HCT116 (cell line): ENCODE data around the gene FTO. TPM values are rescaled to one million over a fixed set of nuclear protein-coding genes. Genes with fewer than 3 reads are reported as not detected.

ENCODE experiments used
- ATAC-seq: fragments of 200-7000 bp; cut with Tn5 transposase; 2 replicates; pipeline ENCODE4 v1.9.1; 2020; ENCODE audit warnings: mild to moderate bottlenecking, moderate library complexity
- BruUV-seq: library from RNA; stranded (reverse); fragments of 400-500 nt; replicated peaks from 2 replicates; lab custom pipeline; 2021; lab: Mats Ljungman, UMichigan
- CTCF ChIA-PET: fragments of 300-600 bp; sonication (Branson Sonifier 250); formaldehyde crosslinking; loops from one replicate; lab custom pipeline; 2021; ENCODE audit warnings: antibody characterized with exemption; lab: Charles Lee
- POLR2A ChIA-PET: fragments of 300-600, 350-600 bp; sonication (Branson Sonifier 250); formaldehyde crosslinking; loops from one replicate; lab custom pipeline; 2021; ENCODE audit warnings: antibody characterized with exemption; lab: Charles Lee
- RAD21 ChIA-PET, 2 experiments: fragments of 300-600 bp; sonication (Branson Sonifier 250); formaldehyde crosslinking; loops; one replicate each; lab custom pipeline; 2023; ENCODE audit warnings: low total read pairs in 2 of 2; ENCODE audit not compliant: uncharacterized antibody in 2 of 2, unreplicated experiment in 2 of 2, low non-redundant PET in 1 of 2; lab: Charles Lee
- DNase-seq: peaks from one replicate; pipeline ENCODE4 v3.0.0-alpha.2; 2010; ENCODE audit warnings: low read depth, low spot score
- H2AFZ ChIP-seq: fragments of 200-600 bp; shearing (Covaris generic), sonication (generic); 2 replicates; pipeline ENCODE4 v1.6.1; 2017; ENCODE audit warnings: low read depth, mixed run types, mixed read lengths, antibody characterized with exemption, low read length; ENCODE audit not compliant: poor library complexity, severe bottlenecking
- H3K27ac ChIP-seq: 2 replicates; pipeline ENCODE4 v1.5.1; 2012; ENCODE audit warnings: low read depth, low read length
- H3K27me3 ChIP-seq: fragments of 200-600 bp; sonication (generic); 2 replicates; pipeline ENCODE4 v1.6.1; 2016; ENCODE audit warnings: mixed run types, low read length, mixed read lengths; ENCODE audit not compliant: insufficient read depth
- H3K36me3 ChIP-seq, 2 experiments: fragments of 200-500 bp in 1 of 2; fragments of 200-600 bp in 1 of 2; sonication (Bioruptor generic) in 1 of 2; sonication (generic) in 1 of 2; 2 replicates each; pipeline versions ENCODE4 v1.5.1 to v1.6.1; 2014 to 2016; ENCODE audit warnings: low read length in 2 of 2, inconsistent platforms in 1 of 2, mixed read lengths in 1 of 2, mixed run types in 1 of 2; ENCODE audit not compliant: insufficient read depth in 2 of 2, control insufficient read depth in 1 of 2
- H3K4me1 ChIP-seq, 2 experiments: fragments of 200-600 bp in 1 of 2; sonication (generic) in 1 of 2; 2 replicates each; pipeline versions ENCODE4 v1.5.1 to v1.6.1; 2012 to 2017; ENCODE audit warnings: low read length in 2 of 2, inconsistent platforms in 1 of 2, mild to moderate bottlenecking in 1 of 2, mixed read lengths in 1 of 2, mixed run types in 1 of 2, moderate library complexity in 1 of 2; ENCODE audit not compliant: insufficient read depth in 2 of 2, control insufficient read depth in 1 of 2
- H3K4me2 ChIP-seq: fragments of 200-600 bp; sonication (generic); 2 replicates; pipeline ENCODE4 v1.6.1; 2017; ENCODE audit warnings: mixed run types, low read length, mixed read lengths
- H3K4me3 ChIP-seq, 2 experiments: fragments of 200-600 bp in 1 of 2; sonication (generic) in 1 of 2; replicated peaks in 1 of 2; 2 replicates each; pipeline ENCODE4 v1.5.1; 2011 to 2016; ENCODE audit warnings: low read length in 2 of 2, control low read depth in 1 of 2, low read depth in 1 of 2, mild to moderate bottlenecking in 1 of 2, mixed read lengths in 1 of 2, mixed run types in 1 of 2
- H3K79me2 ChIP-seq: fragments of 200-600 bp; sonication (generic); 2 replicates; pipeline ENCODE4 v1.6.1; 2017; ENCODE audit warnings: mild to moderate bottlenecking, mixed run types, low read length, moderate library complexity, mixed read lengths; ENCODE audit not compliant: insufficient read depth
- H3K9ac ChIP-seq: fragments of 200-600 bp; sonication (generic); 2 replicates; pipeline ENCODE4 v1.6.1; 2016; ENCODE audit warnings: low read length, mixed read lengths
- H3K9me2 ChIP-seq: fragments of 200-600 bp; sonication (generic), shearing (Covaris generic); 2 replicates; pipeline ENCODE4 v1.6.1; 2017; ENCODE audit warnings: mixed run types, mild to moderate bottlenecking, moderate library complexity; ENCODE audit not compliant: insufficient read depth
- H3K9me3 ChIP-seq, 2 experiments: fragments of 200-500 bp in 1 of 2; fragments of 200-600 bp in 1 of 2; sonication (Bioruptor generic) in 1 of 2; sonication (generic) in 1 of 2; 2 replicates each; pipeline ENCODE4 v1.6.1; 2014 to 2017; ENCODE audit warnings: low read length in 2 of 2, mixed read lengths in 2 of 2, inconsistent platforms in 1 of 2, low read depth in 1 of 2, mild to moderate bottlenecking in 1 of 2, mixed run types in 1 of 2, moderate library complexity in 1 of 2; ENCODE audit not compliant: control insufficient read depth in 1 of 2, insufficient read depth in 1 of 2
- H4K20me1 ChIP-seq: fragments of 200-600 bp; sonication (generic), shearing (Covaris generic); 2 replicates; pipeline ENCODE4 v1.6.1; 2017; ENCODE audit warnings: mixed run types, mild to moderate bottlenecking, moderate library complexity; ENCODE audit not compliant: insufficient read depth
- CTCF ChIP-seq, 3 experiments: fragments of 200-600 bp in 1 of 3; sonication (generic) in 1 of 3; IDR thresholded peaks in 2 of 3; conservative IDR thresholded peaks in 1 of 3; 2 replicates each; pipeline ENCODE4 v1.5.1; 2012 to 2017; ENCODE audit warnings: low read depth in 2 of 3, low read length in 2 of 3, antibody characterized with exemption in 1 of 3, borderline replicate concordance in 1 of 3, control low read depth in 1 of 3, mild to moderate bottlenecking in 1 of 3, mixed read lengths in 1 of 3, mixed run types in 1 of 3, moderate library complexity in 1 of 3; ENCODE audit not compliant: insufficient read depth in 1 of 3
- EGR1 ChIP-seq: IDR thresholded peaks from 2 replicates; pipeline ENCODE4 v1.6.1; 2012; ENCODE audit warnings: low read depth
- EZH2 ChIP-seq: fragments of 200-600 bp; sonication (generic); IDR thresholded peaks from 2 replicates; pipeline ENCODE4 v1.6.1; 2017; ENCODE audit warnings: antibody characterized with exemption, mixed run types
- FOSL1 ChIP-seq: IDR thresholded peaks from 2 replicates; pipeline ENCODE4 v1.6.1; 2012; ENCODE audit warnings: low read depth
- JUND ChIP-seq: IDR thresholded peaks from 2 replicates; pipeline ENCODE4 v1.6.1; 2012
- MAX ChIP-seq: IDR thresholded peaks from 2 replicates; pipeline ENCODE4 v1.6.1; 2012
- POLR2AphosphoS5 ChIP-seq: IDR thresholded peaks from 2 replicates; pipeline ENCODE4 v1.6.1; 2011; ENCODE audit warnings: mild to moderate bottlenecking, low read depth, low read length, moderate library complexity
- RAD21 ChIP-seq: IDR thresholded peaks from 2 replicates; pipeline ENCODE4 v1.6.1; 2012; ENCODE audit warnings: low read depth, mild to moderate bottlenecking
- REST ChIP-seq: IDR thresholded peaks from 2 replicates; pipeline ENCODE4 v1.6.1; 2012; ENCODE audit warnings: low read depth
- SP1 ChIP-seq: IDR thresholded peaks from 2 replicates; pipeline ENCODE4 v1.6.1; 2012; ENCODE audit warnings: low read depth
- SRF ChIP-seq: IDR thresholded peaks from 2 replicates; pipeline ENCODE4 v1.6.1; 2012; ENCODE audit warnings: low read depth
- ZBTB33 ChIP-seq: IDR thresholded peaks from 2 replicates; pipeline ENCODE4 v1.6.1; 2011; ENCODE audit warnings: mild to moderate bottlenecking, low read length, moderate library complexity; ENCODE audit not compliant: insufficient replicate concordance; ENCODE audit errors: extremely low read depth
- ZFX ChIP-seq: fragments of 450-650 bp; IDR thresholded peaks from 2 replicates; pipeline ENCODE4 v1.6.1; 2017
- ZNF274 ChIP-seq: fragments of 200-500 bp; sonication (Bioruptor generic); IDR thresholded peaks from 2 replicates; pipeline ENCODE4 v1.6.1; 2014; ENCODE audit warnings: mild to moderate bottlenecking, low read depth, low read length, inconsistent platforms
- intact Hi-C: fragments of 100-400 bp; cut with micrococcal nuclease; formaldehyde crosslinking; loops from 2 replicates; pipeline ENCODE4 v1.10.0; 2022
- total RNA-seq: library from RNA; stranded (reverse); gene quantifications from one replicate; pipeline ENCODE4 v1.2.1, GENCODE V29; 2021; ENCODE audit not compliant: unreplicated experiment

The FTO gene
- total RNA-seq, 1 experiment from 2014 or later: 55.2 TPM

DNA sequence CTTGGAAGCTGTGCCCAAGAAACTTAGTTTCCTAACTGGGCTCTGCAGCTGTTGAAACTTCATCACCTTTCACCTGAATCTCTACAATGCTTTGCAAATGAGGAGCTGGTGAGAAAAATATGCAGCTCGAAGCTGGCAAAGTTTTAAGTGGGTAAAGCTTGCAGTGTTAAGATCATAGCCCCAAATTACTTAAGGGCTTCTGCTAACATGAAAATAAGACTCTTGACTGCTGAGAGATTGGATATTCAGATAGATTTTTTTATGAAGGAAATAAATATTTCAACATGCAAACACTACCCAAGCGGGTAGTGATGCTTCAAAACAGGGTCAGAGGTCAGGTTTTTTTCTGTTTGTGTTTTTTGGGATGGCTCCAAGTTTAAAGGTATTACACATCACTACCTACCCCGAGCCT lies 278.7 kb downstream of the FTO start:
- CTCF ChIA-PET: no interaction called here
- H3K27ac ChIP-seq: no peak overlapping the region
- no peak for DNase-seq
- H2AFZ ChIP-seq: no peak overlapping the region
- no peaks in the 10 kb centered on the region for H4K20me1 ChIP-seq
- H3K9me2 ChIP-seq: no peaks in the 10 kb centered on the region
- no peak overlapping the region for H3K4me2 ChIP-seq
- POLR2A ChIA-PET: no interaction called here
- H3K9ac ChIP-seq: no peak overlapping the region
- TF ChIP-seq EGR1: no peak
- no peak for TF ChIP-seq RAD21
- TF ChIP-seq FOSL1: no peak
- intact Hi-C loops: no loop called here
- H3K4me3 ChIP-seq: no peak overlapping the region
- H3K36me3 ChIP-seq: no peaks in the 10 kb centered on the region
- no peak for ATAC-seq
- no peaks in the 10 kb centered on the region for H3K4me1 ChIP-seq
- no peaks in the 10 kb centered on the region for H3K9me3 ChIP-seq
- RAD21 ChIA-PET: no interaction called here
- BruUV-seq: no TSS peak
- no peaks in the 10 kb centered on the region for H3K27me3 ChIP-seq
- no peaks in the 10 kb centered on the region for H3K79me2 ChIP-seq

- POLR2A ChIA-PET: no interaction called here
- Histone ChIP-seq H3K4me2 (no peak overlapping the region), H3K79me2 (no peaks in the 10 kb centered on the region), H4K20me1 (no peaks in the 10 kb centered on the region), H3K27me3 (no peaks in the 10 kb centered on the region), H3K4me1 (no peaks in the 10 kb centered on the region), H3K9me2 (no peaks in the 10 kb centered on the region), H3K27ac (no peak overlapping the region), H3K9me3 (no peaks in the 10 kb centered on the region), H3K4me3 (no peak overlapping the region), H2AFZ (no peak overlapping the region), H3K36me3 (no peaks in the 10 kb centered on the region), H3K9ac (no peak overlapping the region)
- intact Hi-C loops: no loop called here
- DNase-seq: no peak
- ATAC-seq: no peak
- no TSS peak for BruUV-seq
- RAD21 ChIA-PET: no interaction called here
- CTCF ChIA-PET: no interaction called here
- TF ChIP-seq SRF: no peak
- no peak for TF ChIP-seq ZBTB33
- no peak for TF ChIP-seq MAX
- no peak for TF ChIP-seq EZH2
- no peak for TF ChIP-seq JUND
- TF ChIP-seq POLR2AphosphoS5: no peak
- no peak for TF ChIP-seq CTCF (IDR thresholded peaks at IDR 0.05 in 2 of 3, conservative IDR thresholded peaks at IDR 0.05 in 1 of 3; ENCODE audit: borderline replicate concordance in 1 of 3, insufficient read depth in 1 of 3, low read depth in 2 of 3, low read length in 2 of 3)
- TF ChIP-seq ZFX: no peak
- TF ChIP-seq ZNF274: no peak
- no peak for TF ChIP-seq REST
- no peak for TF ChIP-seq SP1
- no peak for TF ChIP-seq RAD21
Measured at GRCh38 chr16:53984936-53985335, 281.0 kb downstream of the FTO start.
